Calu3 (cell line): Measurements from ENCODE around the gene DCAF11. TPM values are rescaled to one million over a fixed set of nuclear protein-coding genes. Genes with fewer than 3 reads are reported as not detected.

Source experiments
- BruUV-seq: library from RNA; stranded (reverse); fragments of 400-500 nt; replicated peaks from 2 replicates; lab custom pipeline; 2021; lab: Mats Ljungman, UMichigan
- CTCF ChIA-PET: fragments of 300-600 bp; sonication (Branson Sonifier 250); formaldehyde crosslinking; loops from one replicate; lab custom pipeline; 2022; ENCODE audit warnings: antibody characterized with exemption; lab: Charles Lee
- DNase-seq: peaks from one replicate; pipeline ENCODE4 v3.0.0; 2022
- H3K27ac Mint-ChIP-seq: one replicate; pipeline ENCODE4 v1.8.0; 2022; ENCODE audit warnings: mixed read lengths; ENCODE audit not compliant: unreplicated experiment
- H3K27me3 Mint-ChIP-seq: one replicate; pipeline ENCODE4 v1.8.0; 2022; ENCODE audit warnings: mixed read lengths; ENCODE audit not compliant: unreplicated experiment
- H3K36me3 Mint-ChIP-seq: one replicate; pipeline ENCODE4 v1.8.0; 2022; ENCODE audit warnings: mild to moderate bottlenecking, moderate library complexity, mixed read lengths; ENCODE audit not compliant: insufficient read depth, unreplicated experiment
- H3K4me1 Mint-ChIP-seq: one replicate; pipeline ENCODE4 v1.8.0; 2022; ENCODE audit warnings: mild to moderate bottlenecking, low read depth, mixed read lengths; ENCODE audit not compliant: unreplicated experiment
- H3K4me3 Mint-ChIP-seq: one replicate; pipeline ENCODE4 v1.8.0; 2022; ENCODE audit warnings: mild to moderate bottlenecking, low read depth, moderate library complexity, mixed read lengths; ENCODE audit not compliant: unreplicated experiment
- H3K9me3 Mint-ChIP-seq: one replicate; pipeline ENCODE4 v1.8.0; 2022; ENCODE audit warnings: low read depth, mixed read lengths; ENCODE audit not compliant: unreplicated experiment
- CTCF ChIP-seq: fragments of 200-600 bp; IDR thresholded peaks from one replicate; pipeline ENCODE4 v1.8.0; 2022; ENCODE audit warnings: antibody characterized with exemption; ENCODE audit not compliant: unreplicated experiment
- intact Hi-C: fragments of 100-400 bp; cut with micrococcal nuclease; formaldehyde crosslinking; loops from one replicate; pipeline ENCODE4 v1.10.0; 2022; ENCODE audit not compliant: unreplicated experiment
- microRNA-seq: library from miRNA; unstranded; fragments of <30 nt; microRNA quantifications from one replicate; pipeline ENCODE4 v1.2.0, GENCODE V29; 2022
- total RNA-seq: library from RNA; stranded (reverse); gene quantifications from 2 replicates; pipeline ENCODE4 v1.2.3, GENCODE V29; 2022

Gene DCAF11
- total RNA-seq, 1 experiment from 2014 or later = 63.4 TPM

GRCh38 chr14:24167469-24168114 lies 53.0 kb downstream of the DCAF11 start:
- no peaks in the 10 kb centered on the region for H3K4me1 Mint-ChIP-seq
- H3K9me3 Mint-ChIP-seq = no peaks in the 10 kb centered on the region
- no TSS peak for BruUV-seq
- H3K36me3 Mint-ChIP-seq = peaks cover 40% of the 10 kb centered on the region
- intact Hi-C loops = no loop called here
- no peaks in the 10 kb centered on the region for H3K27me3 Mint-ChIP-seq
- peak overlapping the region; percentile 55 for H3K27ac Mint-ChIP-seq
- TF ChIP-seq CTCF = no peak
- no peak overlapping the region for H3K4me3 Mint-ChIP-seq
- CTCF ChIA-PET = no interaction called here
- DNase-seq = no peak

DNA sequence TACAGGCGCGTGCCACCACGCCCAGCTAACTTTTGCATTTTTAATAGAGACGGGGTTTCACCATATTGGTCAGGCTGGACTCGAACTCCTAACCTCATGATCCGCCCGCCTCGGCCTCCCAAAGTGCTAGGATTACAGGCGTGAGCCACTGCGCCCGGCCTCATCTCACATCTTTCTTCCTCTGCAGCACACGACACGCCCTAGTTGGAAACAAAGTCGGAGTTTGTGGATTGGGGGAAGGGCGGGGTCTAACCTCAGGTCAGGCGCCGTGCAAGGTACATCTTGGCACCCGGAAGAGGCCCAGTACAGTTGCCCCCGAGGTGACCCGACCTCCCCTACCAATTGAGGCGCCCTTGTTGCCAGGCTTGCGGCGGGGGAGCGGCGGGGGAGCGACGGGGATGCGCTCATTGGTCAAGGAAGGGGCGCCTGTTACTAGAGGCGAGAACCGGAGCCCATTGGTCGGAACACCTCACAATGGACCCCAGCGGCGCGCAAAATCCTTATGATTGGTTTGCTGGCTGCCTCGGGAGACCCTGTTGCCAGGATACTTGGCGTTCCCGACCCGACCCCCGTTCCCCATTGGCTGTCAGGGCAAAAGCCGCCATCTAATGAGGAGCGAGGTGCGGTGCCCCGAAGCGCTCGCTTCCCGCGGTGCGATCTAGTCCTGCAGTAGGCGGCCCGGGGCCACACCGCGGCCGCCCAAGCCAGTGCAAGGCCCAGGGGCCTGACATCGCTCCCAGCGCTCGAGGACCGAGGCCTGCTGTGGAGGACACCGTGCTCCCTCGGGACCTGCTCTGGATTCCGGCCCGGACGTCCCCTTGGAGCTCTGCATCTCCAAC lies 57.1 kb downstream of the DCAF11 start, which contains the start of gene REC8:
REC8 (plus strand) TSS at position 659 of the 839 bp plus-strand sequence. CDS start 473 bp downstream, outside the sequence.
- BruUV-seq = no TSS peak
- Mint-ChIP-seq H3K9me3 (no peaks in the 10 kb centered on the region), H3K4me3 (no peak within 1 kb of the TSS), H3K4me1 (no peaks in the 10 kb centered on the region), H3K27ac (no peak within 1 kb of the TSS), H3K36me3 (peaks cover 41% of the 10 kb centered on the region), H3K27me3 (no peaks in the 10 kb centered on the region)
- intact Hi-C loops = no loop called here
- CTCF ChIA-PET = no interaction called here
- DNase-seq = no peak
- no peak for TF ChIP-seq CTCF

DNA sequence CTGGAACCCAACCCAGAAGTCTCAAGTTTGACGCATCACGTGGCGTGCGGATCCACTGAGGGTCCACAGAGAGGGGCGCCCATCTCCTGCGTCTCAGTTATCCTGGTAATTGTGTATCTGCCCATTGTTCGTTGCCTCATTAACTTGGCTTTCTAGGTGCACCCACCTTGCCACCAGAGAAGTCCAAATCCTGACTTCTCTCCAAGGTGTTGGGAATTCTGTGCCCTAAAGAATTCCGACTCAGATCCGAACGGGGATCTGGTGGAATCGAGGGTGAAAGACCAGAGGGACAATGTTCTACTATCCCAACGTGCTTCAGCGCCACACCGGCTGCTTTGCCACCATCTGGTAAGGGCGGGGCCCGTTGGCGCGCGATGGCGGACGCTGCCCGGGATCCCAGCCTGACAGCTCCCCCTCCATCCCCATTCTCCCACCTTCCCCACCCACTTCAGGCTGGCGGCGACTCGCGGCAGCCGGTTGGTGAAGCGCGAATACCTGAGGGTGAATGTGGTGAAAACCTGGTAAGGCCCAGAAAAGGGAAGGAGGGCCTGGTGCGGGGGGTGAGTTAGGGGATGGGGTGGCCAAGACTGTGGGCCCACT lies 57.8 kb downstream of the DCAF11 start:
- Mint-ChIP-seq H3K4me3 (no peak overlapping the region), H3K27me3 (no peaks in the 10 kb centered on the region), H3K4me1 (no peaks in the 10 kb centered on the region), H3K9me3 (no peaks in the 10 kb centered on the region), H3K36me3 (peaks cover 40% of the 10 kb centered on the region), H3K27ac (no peak overlapping the region)
- CTCF ChIA-PET = no interaction called here
- intact Hi-C loops = no loop called here
- TF ChIP-seq CTCF = no peak
- no TSS peak for BruUV-seq
- no peak for DNase-seq

DNA sequence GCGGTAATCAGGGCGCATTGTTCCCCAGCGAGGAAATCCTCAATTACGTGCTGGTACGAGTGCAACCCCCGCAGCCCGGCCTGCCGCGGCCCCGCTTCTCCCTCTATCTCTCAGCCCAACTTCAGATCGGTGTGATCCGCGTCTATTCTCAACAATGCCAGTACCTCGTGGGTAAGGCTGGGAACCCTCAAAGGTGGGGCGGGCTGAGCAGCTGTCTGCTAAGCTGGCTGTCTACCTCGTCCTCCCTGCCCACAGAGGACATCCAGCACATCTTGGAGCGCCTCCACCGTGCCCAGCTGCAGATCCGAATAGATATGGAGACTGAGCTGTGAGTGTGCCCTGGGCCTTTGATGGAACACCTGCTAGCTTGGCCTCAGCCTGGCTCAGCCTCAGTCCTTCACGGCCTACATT lies 58.3 kb downstream of the DCAF11 start:
- BruUV-seq = no TSS peak
- no peaks in the 10 kb centered on the region for H3K27me3 Mint-ChIP-seq
- CTCF ChIA-PET = no interaction called here
- TF ChIP-seq CTCF = no peak
- H3K9me3 Mint-ChIP-seq = no peaks in the 10 kb centered on the region
- intact Hi-C loops = no loop called here
- peaks cover 40% of the 10 kb centered on the region for H3K36me3 Mint-ChIP-seq
- no peak for DNase-seq
- peak overlapping the region; percentile 24 for H3K27ac Mint-ChIP-seq
- H3K4me3 Mint-ChIP-seq = no peak overlapping the region
- H3K4me1 Mint-ChIP-seq = no peaks in the 10 kb centered on the region

Small RNA genes lying within 50 kb of the gene (microRNA-seq; reads per million reads assigned to microRNA genes)
- gene MIR7703 = not detected

Other genes with a start within 250 kb of the DCAF11 start
- gene DHRS4, start 161.0 kb upstream of the DCAF11 start, total RNA-seq = 15.7 and 19.0 TPM in 2 replicates
- 10.5 and 12.0 TPM in 2 replicates for gene DHRS4L2, start 125.8 kb upstream of the DCAF11 start, total RNA-seq
- 0.33 and 0.42 TPM in 2 replicates for gene CARMIL3, start 62.8 kb upstream of the DCAF11 start, total RNA-seq
- not detected in 2 replicates for gene CPNE6, start 43.2 kb upstream of the DCAF11 start, total RNA-seq
- gene PCK2, start 20.5 kb upstream of the DCAF11 start, total RNA-seq = 38.0 and 43.6 TPM in 2 replicates
- gene NRL, start 172 bp downstream of the DCAF11 start, total RNA-seq = 1.8 and 2.3 TPM in 2 replicates
- gene FITM1, start 15.9 kb downstream of the DCAF11 start, total RNA-seq = 0.47 and 0.98 TPM in 2 replicates
- 259 and 289 TPM in 2 replicates for gene PSME1, start 21.4 kb downstream of the DCAF11 start, total RNA-seq
- 38.0 and 39.2 TPM in 2 replicates for gene EMC9, start 26.8 kb downstream of the DCAF11 start, total RNA-seq
- 288 and 359 TPM in 2 replicates for gene PSME2, start 31.8 kb downstream of the DCAF11 start, total RNA-seq
- 95.9 and 103 TPM in 2 replicates for gene RNF31, start 32.7 kb downstream of the DCAF11 start, total RNA-seq
- gene IRF9, start 46.5 kb downstream of the DCAF11 start, total RNA-seq = 124 and 184 TPM in 2 replicates
- gene REC8, start 57.3 kb downstream of the DCAF11 start, total RNA-seq = 37.5 and 42.7 TPM in 2 replicates
- gene IPO4, start 74.0 kb downstream of the DCAF11 start, total RNA-seq = 82.6 and 86.4 TPM in 2 replicates
- gene TM9SF1, start 80.7 kb downstream of the DCAF11 start, total RNA-seq = 68.0 and 70.9 TPM in 2 replicates
- 0.47 TPM in 1 of 2 replicates, not detected in the other for gene TSSK4, start 90.9 kb downstream of the DCAF11 start, total RNA-seq
- 53.2 and 60.8 TPM in 2 replicates for gene CHMP4A, start 98.7 kb downstream of the DCAF11 start, total RNA-seq
- gene MDP1, start 101.3 kb downstream of the DCAF11 start, total RNA-seq = 7.4 and 8.9 TPM in 2 replicates
- 192 and 198 TPM in 2 replicates for gene NEDD8, start 117.6 kb downstream of the DCAF11 start, total RNA-seq
- gene GMPR2, start 118.2 kb downstream of the DCAF11 start, total RNA-seq = 61.3 and 63.4 TPM in 2 replicates
- 38.3 and 40.4 TPM in 2 replicates for gene TINF2, start 127.8 kb downstream of the DCAF11 start, total RNA-seq
- gene TGM1, start 148.4 kb downstream of the DCAF11 start, total RNA-seq = 4.5 and 7.5 TPM in 2 replicates
- 35.3 and 42.2 TPM in 2 replicates for gene RABGGTA, start 156.8 kb downstream of the DCAF11 start, total RNA-seq
- 18.6 and 19.7 TPM in 2 replicates for gene DHRS1, start 185.0 kb downstream of the DCAF11 start, total RNA-seq
- gene NOP9, start 185.1 kb downstream of the DCAF11 start, total RNA-seq = 35.9 and 40.2 TPM in 2 replicates
- gene CIDEB, start 193.2 kb downstream of the DCAF11 start, total RNA-seq = 0.17 TPM in 1 of 2 replicates, not detected in the other
- gene LTB4R2, start 195.4 kb downstream of the DCAF11 start, total RNA-seq = 19.3 and 25.8 TPM in 2 replicates
- 13.4 and 18.7 TPM in 2 replicates for gene LTB4R, start 196.7 kb downstream of the DCAF11 start, total RNA-seq
- gene ADCY4, start 220.3 kb downstream of the DCAF11 start, total RNA-seq = 3.0 and 3.4 TPM in 2 replicates
- 11.0 and 12.6 TPM in 2 replicates for gene RIPK3, start 225.2 kb downstream of the DCAF11 start, total RNA-seq